HUES64 (cell line): ENCODE results near the gene CDC25C.
"Not testable (repeated sequence)": the region's sequence is repeated elsewhere in the genome, so short reads cannot be mapped to it uniquely, and the experiment has no call there.

ENCODE experiments used
- H3K27ac ChIP-seq: 2 replicates; pipeline ENCODE4 v1.7.0; 2013; ENCODE audit warnings: low read depth, low read length, inconsistent platforms
- H3K27me3 ChIP-seq: 2 replicates; pipeline ENCODE4 v1.6.1; 2013; ENCODE audit warnings: mild to moderate bottlenecking, low read length; ENCODE audit not compliant: insufficient read depth
- H3K36me3 ChIP-seq: 2 replicates; pipeline ENCODE4 v1.6.1; 2013; ENCODE audit warnings: mild to moderate bottlenecking, low read length; ENCODE audit not compliant: insufficient read depth
- H3K4me1 ChIP-seq: 2 replicates; pipeline ENCODE4 v1.6.1; 2013; ENCODE audit warnings: mild to moderate bottlenecking, low read length, moderate library complexity; ENCODE audit not compliant: insufficient read depth
- H3K4me3 ChIP-seq: 2 replicates; pipeline ENCODE4 v1.5.1; 2013; ENCODE audit warnings: mild to moderate bottlenecking, low read length, moderate library complexity
- H3K9ac ChIP-seq: 2 replicates; pipeline ENCODE4 v1.6.1; 2013; ENCODE audit warnings: mild to moderate bottlenecking, low read depth, low read length
- H3K9me3 ChIP-seq: 2 replicates; pipeline ENCODE4 v1.6.1; 2013; ENCODE audit warnings: low read depth, low read length; ENCODE audit not compliant: insufficient read depth
- WGBS: fragments of 150-250, 120-280 bp; methylation state at CpG from one replicate; pipeline ENCODE4 v1.1.7; 2013; ENCODE audit warnings: missing lambda C conversion rate; 5-methylcytosine and 5-hydroxymethylcytosine counted together

CDC25C gene

DNA sequence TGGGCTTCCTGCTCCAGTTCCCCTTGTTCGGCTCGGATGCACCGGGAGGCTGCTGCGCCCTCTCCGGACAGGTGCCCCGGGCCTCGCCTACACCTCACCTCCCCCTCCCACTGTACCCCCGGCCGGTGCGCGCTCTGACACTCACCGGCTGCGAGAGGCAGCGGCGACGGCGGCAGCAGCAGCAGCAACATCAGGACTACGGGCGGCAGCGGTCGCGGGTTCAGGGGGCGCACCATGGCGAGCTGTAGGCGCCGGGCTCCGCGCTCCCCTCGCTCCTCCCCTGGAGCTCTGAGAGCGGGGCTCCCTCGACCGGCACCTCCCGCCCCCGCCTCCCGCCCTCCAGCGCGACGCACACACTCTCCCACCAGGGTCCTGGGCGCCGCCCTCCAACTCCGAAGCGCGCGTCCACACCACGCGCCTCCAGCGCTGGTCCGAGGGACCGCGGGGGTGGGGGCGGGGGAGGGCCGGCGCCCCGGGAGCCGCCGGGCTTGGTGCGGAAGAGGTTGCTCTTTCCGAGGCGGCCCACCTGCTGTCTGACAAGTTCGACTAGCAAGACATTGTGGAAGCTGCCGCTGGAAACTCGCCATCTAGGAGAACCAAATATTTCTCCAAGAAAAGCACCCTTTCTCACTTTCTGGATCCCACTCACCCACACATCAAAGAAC, 57.3 kb downstream of the CDC25C start, which contains the start of gene GFRA3:
Gene GFRA3 (minus strand): TSS at position 433 of the 665 bp plus-strand sequence. CDS start 197 bp downstream, at position 236.
- peak within 1 kb of the TSS; percentile 24; the same call in 1 of the 2 replicates for H3K9ac ChIP-seq
- H3K27ac ChIP-seq = no peak within 1 kb of the TSS
- no peaks in the 10 kb centered on the region for H3K9me3 ChIP-seq
- H3K4me3 ChIP-seq = peak within 1 kb of the TSS; percentile 59
- peaks cover 42% of the 10 kb centered on the region for H3K27me3 ChIP-seq
- H3K4me1 ChIP-seq = peaks cover 6% of the 10 kb centered on the region
- 2% methylated on average over 62 of the region's 62 CpGs for WGBS
- H3K36me3 ChIP-seq = no peaks in the 10 kb centered on the region

DNA sequence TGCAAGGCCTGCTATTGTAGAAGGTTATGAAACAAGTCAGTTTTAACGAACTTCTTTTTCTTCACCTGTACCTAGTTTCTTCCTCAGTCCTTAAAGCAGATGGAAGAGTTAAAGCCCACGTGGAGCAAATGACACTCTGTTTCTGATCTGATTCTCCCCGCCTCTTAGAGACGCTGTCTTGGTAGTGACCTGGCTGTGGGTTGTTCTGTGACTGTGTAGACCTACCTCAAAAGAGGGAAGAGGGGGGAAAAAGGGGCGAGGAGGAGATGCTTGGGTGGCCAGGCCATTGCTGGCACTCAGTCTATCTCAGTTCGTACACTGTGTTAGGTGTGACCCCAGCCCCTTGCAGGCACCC, 57.8 kb downstream of the CDC25C start:
- peaks cover 42% of the 10 kb centered on the region for H3K27me3 ChIP-seq
- no peaks in the 10 kb centered on the region for H3K36me3 ChIP-seq
- peak overlapping the region; percentile 59 for H3K4me3 ChIP-seq
- H3K27ac ChIP-seq = no peak overlapping the region
- peaks cover 6% of the 10 kb centered on the region for H3K4me1 ChIP-seq
- H3K9me3 ChIP-seq = no peaks in the 10 kb centered on the region
- H3K9ac ChIP-seq = no peak overlapping the region; the same call in 1 of the 2 replicates
- 41% methylated on average over 6 of the region's 6 CpGs for WGBS

DNA sequence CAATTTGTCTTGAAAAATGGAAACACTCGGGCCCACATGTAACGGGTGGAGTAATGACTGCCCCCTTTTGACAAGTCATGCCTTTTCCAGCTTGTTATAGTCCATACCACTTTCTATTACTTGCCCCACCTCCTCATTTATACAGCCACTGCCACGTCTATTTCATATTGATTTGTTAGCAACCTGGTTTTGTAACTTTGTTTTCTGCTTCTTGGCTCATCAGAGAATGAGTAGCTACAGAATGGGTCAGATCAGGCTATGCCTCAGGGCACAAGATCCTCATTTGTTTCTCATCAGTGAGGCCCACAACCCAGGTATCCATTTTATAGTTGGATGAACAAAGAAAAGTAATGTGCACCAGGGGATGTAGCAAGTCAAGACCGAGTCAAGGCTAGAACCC, 58.9 kb downstream of the CDC25C start:
- H3K4me3 ChIP-seq = no peak overlapping the region
- no peak overlapping the region for H3K9ac ChIP-seq
- no peaks in the 10 kb centered on the region for H3K36me3 ChIP-seq
- H3K27ac ChIP-seq = no peak overlapping the region
- H3K9me3 ChIP-seq = no peaks in the 10 kb centered on the region
- H3K4me1 ChIP-seq = peaks cover 6% of the 10 kb centered on the region
- WGBS = 92% methylated on average over 4 of the region's 4 CpGs
- H3K27me3 ChIP-seq = peaks cover 42% of the 10 kb centered on the region

DNA sequence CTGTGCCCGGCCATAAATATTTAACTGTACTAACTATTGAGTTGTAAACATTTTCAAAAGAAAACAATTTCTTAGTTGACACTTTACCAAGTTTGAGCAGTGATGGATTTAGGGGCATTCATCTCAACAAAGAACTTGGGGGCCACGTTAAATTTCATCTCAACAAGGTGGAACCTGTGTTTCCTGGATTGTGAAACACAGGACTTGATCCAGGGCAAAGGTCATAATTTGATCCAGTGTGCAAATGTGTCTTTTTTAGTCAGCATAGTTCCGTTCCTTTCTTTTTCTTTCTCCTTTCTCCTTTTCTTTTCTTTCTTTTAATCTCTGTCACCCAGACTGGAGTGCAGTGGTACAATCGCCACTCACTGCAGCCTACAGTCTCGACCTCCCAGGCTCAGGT, 60.3 kb downstream of the CDC25C start:
- H3K9ac ChIP-seq = no peak overlapping the region
- H3K27me3 ChIP-seq = peaks cover 40% of the 10 kb centered on the region
- WGBS = 93% methylated on average over 4 of the region's 5 CpGs
- no peak overlapping the region for H3K27ac ChIP-seq
- H3K36me3 ChIP-seq = no peaks in the 10 kb centered on the region
- H3K4me3 ChIP-seq = no peak overlapping the region
- peaks cover 6% of the 10 kb centered on the region for H3K4me1 ChIP-seq
- H3K9me3 ChIP-seq = no peaks in the 10 kb centered on the region

DNA sequence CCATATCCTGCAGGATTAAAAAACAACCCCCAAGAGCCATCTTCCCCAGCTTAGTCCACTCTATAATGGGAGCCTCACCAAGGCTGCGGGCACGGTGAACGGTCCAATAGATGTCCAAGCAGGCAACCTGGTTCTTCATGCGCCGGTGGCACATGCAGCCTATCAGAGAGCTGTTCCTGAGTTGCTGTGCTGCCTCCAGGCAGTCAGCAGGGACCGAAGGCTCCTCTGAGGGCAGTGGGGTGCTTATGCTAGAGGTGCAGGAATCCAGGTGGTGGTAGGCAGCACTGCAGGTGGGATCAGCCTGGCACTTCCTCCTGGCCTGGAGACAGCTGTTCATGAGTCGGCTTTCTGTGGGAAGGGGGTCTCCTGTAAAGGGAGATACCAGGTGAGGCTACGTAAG, 67.4 kb downstream of the CDC25C start:
- Histone ChIP-seq H3K27ac (no peak overlapping the region), H3K4me1 (peaks cover 3% of the 10 kb centered on the region; the same call in 1 of the 2 replicates), H3K36me3 (no peaks in the 10 kb centered on the region), H3K9ac (no peak overlapping the region), H3K4me3 (no peak overlapping the region), H3K9me3 (no peaks in the 10 kb centered on the region), H3K27me3 (no peaks in the 10 kb centered on the region)
- WGBS = 95% methylated on average over 8 of the region's 8 CpGs

DNA sequence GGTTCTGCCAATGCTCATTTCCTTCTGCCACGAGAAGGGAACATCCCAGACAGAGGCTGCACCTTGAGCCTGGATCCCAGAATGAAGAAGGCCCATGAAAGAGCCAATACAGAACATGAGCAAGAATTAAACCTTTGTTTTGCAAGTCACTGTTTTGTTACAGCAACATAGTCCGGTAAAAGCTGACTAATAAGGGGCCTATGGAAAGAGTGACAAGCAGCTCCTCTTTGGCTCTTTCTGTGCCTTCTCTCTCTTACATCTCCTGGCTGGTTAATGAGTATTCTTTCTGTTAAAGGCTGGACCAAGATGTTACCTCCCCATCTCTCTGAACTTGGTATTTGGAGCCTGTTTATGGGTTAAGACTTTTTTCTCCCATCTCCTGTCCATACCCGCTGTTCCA, 68.0 kb downstream of the CDC25C start:
- 91% methylated on average over 2 of the region's 3 CpGs for WGBS
- Histone ChIP-seq H3K9me3 (no peaks in the 10 kb centered on the region), H3K27me3 (no peaks in the 10 kb centered on the region), H3K9ac (no peak overlapping the region), H3K4me1 (peaks cover 3% of the 10 kb centered on the region; the same call in 1 of the 2 replicates), H3K36me3 (no peaks in the 10 kb centered on the region), H3K4me3 (no peak overlapping the region), H3K27ac (no peak overlapping the region)

DNA sequence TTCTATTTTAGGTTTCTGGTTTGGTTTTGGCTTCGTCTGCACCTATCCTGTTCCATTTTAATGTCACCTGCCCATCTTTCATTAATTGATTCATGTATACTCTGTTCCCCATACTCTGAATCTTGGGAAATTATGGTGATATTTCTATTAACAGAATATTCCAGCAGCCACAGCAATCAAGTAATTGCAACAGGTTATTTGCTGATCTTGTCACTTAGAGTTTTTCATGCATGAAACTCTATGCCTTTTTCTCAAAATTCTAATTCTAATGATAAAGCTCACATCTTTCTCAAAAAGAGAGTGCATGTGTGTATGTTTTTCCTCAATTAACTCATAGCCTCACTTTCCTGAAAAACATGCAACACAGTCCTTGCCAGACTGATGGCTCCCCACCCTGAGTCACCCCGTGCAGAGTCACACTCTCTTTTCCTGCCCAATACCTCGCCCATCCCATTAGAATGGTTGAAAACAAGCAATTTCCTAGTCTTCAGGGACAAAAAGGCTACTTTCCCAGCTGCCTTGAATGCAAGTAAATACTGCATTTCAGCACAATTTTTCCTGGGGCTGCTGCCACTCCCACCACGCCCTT, 72.8 kb downstream of the CDC25C start:
- Histone ChIP-seq H3K27ac (no peak overlapping the region), H3K9ac (no peak overlapping the region), H3K27me3 (no peaks in the 10 kb centered on the region), H3K4me1 (no peaks in the 10 kb centered on the region), H3K9me3 (no peaks in the 10 kb centered on the region), H3K4me3 (no peak overlapping the region), H3K36me3 (no peaks in the 10 kb centered on the region)
- WGBS = 80% methylated on average over 4 of the region's 4 CpGs

DNA sequence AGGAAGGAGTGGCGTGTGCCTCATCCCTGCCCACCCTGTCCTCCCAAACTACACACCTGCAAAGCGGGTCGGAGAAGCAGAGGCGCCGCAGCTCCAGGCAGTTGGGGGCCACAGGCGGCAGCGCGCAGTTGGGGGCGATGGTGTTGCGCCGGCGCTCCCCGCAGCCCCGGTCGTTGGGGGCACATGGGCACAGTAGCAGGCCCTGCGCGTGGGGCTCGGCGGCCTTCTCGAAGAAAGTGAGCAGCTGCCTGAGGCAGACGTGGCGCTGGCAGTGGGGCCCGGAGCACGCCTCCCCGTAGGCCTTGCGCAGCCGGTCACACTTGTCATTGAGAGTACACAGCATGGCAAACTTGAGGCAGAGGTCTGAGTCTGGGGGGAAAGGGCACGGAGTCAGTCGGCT, 74.0 kb downstream of the CDC25C start:
- Histone ChIP-seq H3K4me1 (peaks cover 2% of the 10 kb centered on the region; the same call in 1 of the 2 replicates), H3K27me3 (no peaks in the 10 kb centered on the region), H3K4me3 (no peak overlapping the region), H3K36me3 (no peaks in the 10 kb centered on the region), H3K9ac (no peak overlapping the region), H3K9me3 (no peaks in the 10 kb centered on the region), H3K27ac (no peak overlapping the region)
- 95% methylated on average over 29 of the region's 29 CpGs for WGBS

DNA sequence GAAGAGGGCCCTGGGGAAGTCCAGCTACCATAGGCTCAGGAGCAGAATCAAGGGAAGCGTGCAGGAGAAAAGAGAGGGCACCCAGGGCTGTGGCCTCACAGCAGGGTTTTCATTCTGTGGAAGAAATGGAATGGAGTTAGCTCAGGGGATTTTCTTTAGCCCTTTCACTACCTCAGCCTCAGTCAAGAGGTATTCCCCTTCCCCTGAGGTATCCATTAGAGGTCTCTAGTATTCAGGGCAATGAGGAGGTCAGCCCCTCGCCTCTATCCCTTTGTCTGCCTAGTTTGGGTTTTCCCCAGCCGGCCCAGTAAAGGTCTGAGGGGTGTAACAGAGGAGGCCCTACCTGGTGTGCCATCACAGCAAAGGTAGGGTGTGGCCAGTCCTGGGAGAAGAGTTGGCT, 78.7 kb downstream of the CDC25C start:
- H3K27ac ChIP-seq = no peak overlapping the region
- H3K4me1 ChIP-seq = peaks cover 2% of the 10 kb centered on the region; the same call in 1 of the 2 replicates
- H3K27me3 ChIP-seq = no peaks in the 10 kb centered on the region
- no peak overlapping the region for H3K9ac ChIP-seq
- H3K36me3 ChIP-seq = no peaks in the 10 kb centered on the region
- H3K9me3 ChIP-seq = no peaks in the 10 kb centered on the region
- no peak overlapping the region for H3K4me3 ChIP-seq
- 79% methylated on average over 3 of the region's 3 CpGs for WGBS

DNA sequence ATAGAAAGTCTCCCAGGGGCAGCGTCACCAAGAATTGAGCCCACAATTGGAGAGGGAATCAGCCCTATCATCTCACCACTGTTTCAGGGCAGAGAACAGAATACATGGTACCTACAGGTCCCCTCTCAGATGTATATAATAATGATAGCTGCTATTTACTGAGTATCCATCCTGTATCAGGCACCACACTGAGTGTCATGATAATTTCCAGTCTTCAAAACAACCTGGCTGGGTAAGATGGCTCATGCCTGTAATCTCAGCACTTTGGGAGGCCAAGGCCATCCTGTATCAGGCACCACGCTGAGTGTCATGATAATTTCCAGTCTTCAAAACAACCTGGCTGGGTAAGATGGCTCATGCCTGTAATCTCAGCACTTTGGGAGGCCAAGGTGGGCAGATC, 83.8 kb downstream of the CDC25C start:
- H3K9ac ChIP-seq, H3K36me3 ChIP-seq, H3K27ac ChIP-seq, H3K4me3 ChIP-seq, H3K9me3 ChIP-seq: not testable (repeated sequence)
- Histone ChIP-seq H3K27me3 (peaks cover 10% of the 10 kb centered on the region), H3K4me1 (peaks cover 15% of the 10 kb centered on the region)
- WGBS = 72% methylated on average over 2 of the region's 2 CpGs

DNA sequence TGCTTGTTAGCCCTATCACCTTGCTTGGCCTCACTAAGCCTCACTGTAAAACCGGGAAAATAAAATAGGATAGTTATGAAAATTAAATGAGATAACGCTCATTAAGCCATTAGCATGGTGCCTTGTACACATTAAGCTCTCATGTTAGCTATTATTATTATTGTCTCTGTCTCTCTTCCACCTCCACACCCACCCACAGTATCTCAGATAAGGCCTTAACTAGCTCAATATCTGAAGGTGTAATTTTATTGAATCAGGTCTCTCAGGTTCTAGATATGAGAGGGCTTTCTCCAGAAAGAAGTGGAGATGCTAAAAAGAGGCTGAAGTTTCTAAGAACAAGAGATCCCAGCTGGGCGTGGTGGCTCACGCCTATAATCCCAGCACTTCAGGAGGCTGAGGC, 84.8 kb downstream of the CDC25C start:
- Histone ChIP-seq H3K9me3 (no peaks in the 10 kb centered on the region), H3K4me3 (no peak overlapping the region)
- WGBS = 94% methylated on average over 4 of the region's 4 CpGs

More for the DNA sequence above, 84.8 kb downstream of the CDC25C start:
- Histone ChIP-seq H3K9ac (no peak overlapping the region), H3K4me1 (peaks cover 13% of the 10 kb centered on the region), H3K36me3 (no peaks in the 10 kb centered on the region), H3K27me3 (peaks cover 20% of the 10 kb centered on the region), H3K27ac (no peak overlapping the region)
